ENCODE measurements around the gene PAQR8. TPM values are rescaled to one million over a fixed set of nuclear protein-coding genes. Genes with fewer than 3 reads are reported as not detected.

PAQR8 gene
- total and polyA plus RNA-seq, 2 of the 13 experiments (the other 11 are each of a cell fraction or from before 2014, with no cell fraction given) = 37.7 to 50.7 TPM

GRCh38 chr6:52416629-52417151 lies 54.7 kb downstream of the PAQR8 start (continued):
- TF ChIP-seq ZNF207 (IDR thresholded peaks at IDR 0.05; ENCODE audit: borderline replicate concordance) = no peak
- no peak for TF ChIP-seq HNF1A (IDR thresholded peaks at IDR 0.05; ENCODE audit: low read depth)
- peak; percentile 33; the same call in 1 of the 2 replicates for TF ChIP-seq HNF1A (CRISPR knock-in tag; IDR thresholded peaks at IDR 0.05; ENCODE audit: borderline replicate concordance)
- TF ChIP-seq FOSL2 (CRISPR knock-in tag; IDR thresholded peaks at IDR 0.05) = no peak
- TF ChIP-seq ZFP36L1 (CRISPR knock-in tag; IDR thresholded peaks at IDR 0.05) = no peak; the same call in 1 of the 2 replicates
- no peak for TF ChIP-seq ZNF788 (CRISPR knock-in tag; IDR thresholded peaks at IDR 0.05; ENCODE audit: borderline replicate concordance)
- no peak for TF ChIP-seq ZNF670 (CRISPR knock-in tag; IDR thresholded peaks at IDR 0.05; ENCODE audit: borderline replicate concordance)
- peak; percentile 37 for TF ChIP-seq TBL1XR1 (IDR thresholded peaks at IDR 0.05; ENCODE audit: borderline replicate concordance, low read length, partially characterized antibody)
- peak; percentile 46 for TF ChIP-seq ARID5B (CRISPR knock-in tag; IDR thresholded peaks at IDR 0.05)
- no peak for TF ChIP-seq ZNF451 (CRISPR knock-in tag; IDR thresholded peaks at IDR 0.05)
- TF ChIP-seq JARID2 (CRISPR knock-in tag; IDR thresholded peaks at IDR 0.05; ENCODE audit: insufficient replicate concordance) = peak; percentile 53
- no peak for TF ChIP-seq FOXP4 (CRISPR knock-in tag; IDR thresholded peaks at IDR 0.05)
- TF ChIP-seq SRF (IDR thresholded peaks at IDR 0.05; ENCODE audit: low read depth, low read length) = no peak
- no peak for TF ChIP-seq PCBP1 (IDR thresholded peaks at IDR 0.05; ENCODE audit: borderline replicate concordance, low read depth, low read length)
- TF ChIP-seq IKZF4 (CRISPR knock-in tag; IDR thresholded peaks at IDR 0.05; ENCODE audit: borderline replicate concordance, low read depth, not compliant biosample characterization) = no peak
- TF ChIP-seq IKZF1 (IDR thresholded peaks at IDR 0.05) = no peak
- TF ChIP-seq ZSCAN9 (CRISPR knock-in tag; IDR thresholded peaks at IDR 0.05; ENCODE audit: borderline replicate concordance) = peak; percentile 75; the same call in 1 of the 2 replicates
- no peak for TF ChIP-seq ZBTB37 (CRISPR knock-in tag; IDR thresholded peaks at IDR 0.05)
- no peak for TF ChIP-seq ZNF747 (CRISPR knock-in tag; IDR thresholded peaks at IDR 0.05; ENCODE audit: borderline replicate concordance)
